Stimulated activated CD4-positive, alpha-beta T cell treated with anti-CD3 and anti-CD28 coated beads, Interleukin-2, amount 100 ng/mL, for 4 hours (primary cell): ENCODE data around the gene RBM10.

Source experiments
- DNase-seq: peaks from one replicate; pipeline ENCODE4 v3.0.0-alpha.2; 2020; ENCODE audit warnings: low read depth

The RBM10 gene

GRCh38 chrX:47198026-47198686 lies 53.1 kb downstream of the RBM10 start:
- DNase-seq: no peak

GRCh38 chrX:47198687-47199080 lies 53.7 kb downstream of the RBM10 start:
- DNase-seq: no peak

- no peak for DNase-seq
Measured at GRCh38 chrX:47199286-47199685, 54.3 kb downstream of the RBM10 start.

- DNase-seq: no peak
Measured at GRCh38 chrX:47200385-47201150, 55.5 kb downstream of the RBM10 start.

- DNase-seq: no peak
Measured at GRCh38 chrX:47201345-47201944, 56.4 kb downstream of the RBM10 start.

GRCh38 chrX:47202316-47202715 lies 57.3 kb downstream of the RBM10 start:
- DNase-seq: no peak

- no peak for DNase-seq
Measured at GRCh38 chrX:47202877-47203276, 57.9 kb downstream of the RBM10 start.

- no peak for DNase-seq
Measured at GRCh38 chrX:47204970-47205369, 59.9 kb downstream of the RBM10 start.

- DNase-seq: no peak
Measured at GRCh38 chrX:47206316-47206715, 61.3 kb downstream of the RBM10 start.

GRCh38 chrX:47208108-47208507 lies 63.1 kb downstream of the RBM10 start:
- no peak for DNase-seq

GRCh38 chrX:47209508-47210238 lies 64.7 kb downstream of the RBM10 start:
- DNase-seq: no peak

GRCh38 chrX:47210661-47211425 lies 65.8 kb downstream of the RBM10 start:
- DNase-seq: no peak

- no peak for DNase-seq
Measured at GRCh38 chrX:47212381-47213293, 67.6 kb downstream of the RBM10 start.

GRCh38 chrX:47214435-47215077 lies 69.5 kb downstream of the RBM10 start:
- no peak for DNase-seq

GRCh38 chrX:47215291-47215900 lies 70.4 kb downstream of the RBM10 start:
- DNase-seq: no peak

- no peak for DNase-seq
Measured at GRCh38 chrX:47216393-47216925, 71.4 kb downstream of the RBM10 start.

- DNase-seq: no peak
Measured at GRCh38 chrX:47217121-47217851, 72.3 kb downstream of the RBM10 start.

GRCh38 chrX:47217852-47218279 lies 72.8 kb downstream of the RBM10 start:
- DNase-seq: peak; percentile 93
